Parathyroid adenoma (tissue), 2 donors: Measurements from ENCODE around the gene HSD11B1.
A peak's percentile ranks its signal among the peaks of the same experiment; 100 is the strongest.

Experiments
- H2AFZ ChIP-seq: fragments of 300-600 bp; sonication (generic); one replicate; pipeline ENCODE4 v1.7.0; 2017; ENCODE audit warnings: antibody characterized with exemption, mild to moderate bottlenecking
- H3K27ac ChIP-seq: fragments of 300-600 bp; sonication (generic); one replicate; pipeline ENCODE4 v1.7.0; 2017
- H3K27me3 ChIP-seq: fragments of 300-600 bp; sonication (generic); one replicate; pipeline ENCODE4 v1.7.0; 2017; ENCODE audit warnings: low read length; ENCODE audit not compliant: control insufficient read depth, insufficient read depth
- H3K36me3 ChIP-seq: fragments of 300-600 bp; sonication (generic); one replicate; pipeline ENCODE4 v1.7.0; 2017; ENCODE audit warnings: low read length; ENCODE audit not compliant: control insufficient read depth, insufficient read depth
- H3K4me1 ChIP-seq: fragments of 300-600 bp; sonication (generic); one replicate; pipeline ENCODE4 v1.7.0; 2017; ENCODE audit warnings: control low read depth
- H3K4me2 ChIP-seq: fragments of 300-600 bp; sonication (generic); one replicate; pipeline ENCODE4 v1.7.0; 2017; ENCODE audit warnings: low read length
- H3K4me3 ChIP-seq: fragments of 300-600 bp; sonication (generic); one replicate; pipeline ENCODE4 v1.7.0; 2017; ENCODE audit warnings: low read depth, low read length
- H3K79me2 ChIP-seq: fragments of 300-600 bp; sonication (generic); one replicate; pipeline ENCODE4 v1.7.0; 2017; ENCODE audit warnings: control low read depth
- H3K9ac ChIP-seq: fragments of 300-600 bp; sonication (generic); one replicate; pipeline ENCODE4 v1.7.0; 2017; ENCODE audit warnings: mild to moderate bottlenecking
- H3K9me3 ChIP-seq: fragments of 300-600 bp; sonication (generic); one replicate; pipeline ENCODE4 v1.7.0; 2017; ENCODE audit warnings: low read length; ENCODE audit not compliant: control insufficient read depth
- TF ChIP-seq, protein P1 (sequence below): fragments of 300-600 bp; sonication (generic); IDR thresholded peaks from one replicate; pipeline ENCODE4 v1.7.0; 2017; ENCODE audit warnings: antibody characterized with exemption, mild to moderate bottlenecking
- donor health status: primary hyperparathyroidism.

HSD11B1 gene

GRCh38 chr1:209768354-209768774, 63.7 kb downstream of the HSD11B1 start:
- H3K4me2 ChIP-seq = no peak overlapping the region
- no peaks in the 10 kb centered on the region for H3K27me3 ChIP-seq
- TF ChIP-seq, protein P1, sequence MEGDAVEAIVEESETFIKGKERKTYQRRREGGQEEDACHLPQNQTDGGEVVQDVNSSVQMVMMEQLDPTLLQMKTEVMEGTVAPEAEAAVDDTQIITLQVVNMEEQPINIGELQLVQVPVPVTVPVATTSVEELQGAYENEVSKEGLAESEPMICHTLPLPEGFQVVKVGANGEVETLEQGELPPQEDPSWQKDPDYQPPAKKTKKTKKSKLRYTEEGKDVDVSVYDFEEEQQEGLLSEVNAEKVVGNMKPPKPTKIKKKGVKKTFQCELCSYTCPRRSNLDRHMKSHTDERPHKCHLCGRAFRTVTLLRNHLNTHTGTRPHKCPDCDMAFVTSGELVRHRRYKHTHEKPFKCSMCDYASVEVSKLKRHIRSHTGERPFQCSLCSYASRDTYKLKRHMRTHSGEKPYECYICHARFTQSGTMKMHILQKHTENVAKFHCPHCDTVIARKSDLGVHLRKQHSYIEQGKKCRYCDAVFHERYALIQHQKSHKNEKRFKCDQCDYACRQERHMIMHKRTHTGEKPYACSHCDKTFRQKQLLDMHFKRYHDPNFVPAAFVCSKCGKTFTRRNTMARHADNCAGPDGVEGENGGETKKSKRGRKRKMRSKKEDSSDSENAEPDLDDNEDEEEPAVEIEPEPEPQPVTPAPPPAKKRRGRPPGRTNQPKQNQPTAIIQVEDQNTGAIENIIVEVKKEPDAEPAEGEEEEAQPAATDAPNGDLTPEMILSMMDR = no peak
- H2AFZ ChIP-seq = no peak overlapping the region
- H3K79me2 ChIP-seq = no peaks in the 10 kb centered on the region
- H3K4me3 ChIP-seq = no peak overlapping the region
- H3K9me3 ChIP-seq = no peaks in the 10 kb centered on the region
- H3K27ac ChIP-seq = no peak overlapping the region
- no peak overlapping the region for H3K9ac ChIP-seq
- H3K4me1 ChIP-seq = no peaks in the 10 kb centered on the region
- H3K36me3 ChIP-seq = no peaks in the 10 kb centered on the region

GRCh38 chr1:209769171-209769904, 64.7 kb downstream of the HSD11B1 start:
- H3K36me3 ChIP-seq = no peaks in the 10 kb centered on the region
- no peak overlapping the region for H2AFZ ChIP-seq
- no peaks in the 10 kb centered on the region for H3K79me2 ChIP-seq
- no peak overlapping the region for H3K4me2 ChIP-seq
- no peaks in the 10 kb centered on the region for H3K4me1 ChIP-seq
- no peaks in the 10 kb centered on the region for H3K27me3 ChIP-seq
- H3K9ac ChIP-seq = no peak overlapping the region
- no peak overlapping the region for H3K4me3 ChIP-seq
- H3K9me3 ChIP-seq = no peaks in the 10 kb centered on the region
- TF ChIP-seq, protein P1 = no peak
- peak overlapping the region; percentile 51 for H3K27ac ChIP-seq

DNA sequence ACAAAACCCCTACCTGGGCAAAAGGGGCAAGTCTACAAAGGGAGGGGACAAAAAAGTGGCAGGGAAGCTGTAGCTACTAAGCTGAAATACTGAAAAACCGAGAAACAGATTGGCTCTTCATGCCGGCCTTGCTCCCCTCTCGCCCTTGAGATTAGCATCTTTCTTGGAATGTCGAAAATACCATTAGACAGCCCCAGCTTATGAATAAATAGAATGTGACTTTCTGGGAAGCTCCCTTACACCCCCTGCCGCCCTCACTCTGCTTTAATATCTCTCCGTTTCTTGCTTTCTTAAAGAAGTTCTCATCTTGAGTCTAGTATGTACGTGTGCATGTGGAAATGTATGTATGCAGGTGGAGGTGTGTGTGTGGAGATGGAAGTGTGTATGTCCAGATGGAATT, 65.3 kb downstream of the HSD11B1 start:
- H3K27ac ChIP-seq = peak overlapping the region; percentile 51
- no peak overlapping the region for H2AFZ ChIP-seq
- TF ChIP-seq, protein P1 = no peak
- H3K9ac ChIP-seq = no peak overlapping the region
- no peak overlapping the region for H3K4me2 ChIP-seq
- no peaks in the 10 kb centered on the region for H3K36me3 ChIP-seq
- no peaks in the 10 kb centered on the region for H3K79me2 ChIP-seq
- no peaks in the 10 kb centered on the region for H3K9me3 ChIP-seq
- H3K27me3 ChIP-seq = no peaks in the 10 kb centered on the region
- H3K4me1 ChIP-seq = no peaks in the 10 kb centered on the region
- H3K4me3 ChIP-seq = no peak overlapping the region

DNA sequence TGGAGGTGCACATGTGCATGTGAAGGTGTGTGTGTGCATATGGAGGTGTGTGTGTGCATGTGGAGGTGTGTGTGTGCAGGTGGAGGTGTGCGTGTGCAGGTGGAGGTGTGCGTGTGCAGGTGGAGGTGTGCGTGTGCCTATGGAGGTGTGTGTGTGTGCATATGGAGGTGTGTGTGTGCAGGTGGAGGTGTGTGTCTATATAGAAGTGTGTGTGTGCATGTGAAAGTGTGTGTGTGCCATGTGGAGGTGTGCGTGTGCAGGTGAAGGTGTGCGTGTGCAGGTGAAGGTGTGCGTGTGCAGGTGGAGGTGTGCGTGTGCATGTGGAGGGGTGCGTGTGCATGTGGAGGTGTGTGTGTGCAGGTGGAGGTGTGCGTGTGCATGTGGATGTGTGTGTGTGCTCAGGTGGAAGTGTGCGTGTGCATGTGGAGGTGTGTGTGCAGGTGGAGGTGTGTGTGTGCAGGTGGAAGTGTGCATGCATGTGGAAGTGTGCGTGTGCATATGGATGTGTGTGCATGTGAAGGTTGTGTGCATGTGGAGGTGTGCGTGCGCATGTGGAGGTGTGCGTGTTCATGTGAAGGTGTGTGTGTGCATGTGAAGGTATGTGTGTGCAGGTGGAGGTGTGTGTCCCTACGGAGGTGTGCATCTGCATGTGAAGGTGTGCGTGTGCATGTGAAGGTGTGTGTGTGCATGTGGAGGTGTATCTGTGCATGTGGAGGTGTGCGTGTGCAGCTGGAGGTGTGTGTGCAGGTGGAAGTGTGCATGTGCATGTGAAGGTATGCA, 66.2 kb downstream of the HSD11B1 start:
- H2AFZ ChIP-seq = no peak overlapping the region
- H3K27me3 ChIP-seq = no peaks in the 10 kb centered on the region
- no peaks in the 10 kb centered on the region for H3K36me3 ChIP-seq
- TF ChIP-seq, protein P1 = no peak
- no peaks in the 10 kb centered on the region for H3K4me1 ChIP-seq
- H3K27ac ChIP-seq = no peak overlapping the region
- no peak overlapping the region for H3K4me3 ChIP-seq
- H3K9ac ChIP-seq = no peak overlapping the region
- H3K9me3 ChIP-seq = no peaks in the 10 kb centered on the region
- H3K4me2 ChIP-seq = no peak overlapping the region
- no peaks in the 10 kb centered on the region for H3K79me2 ChIP-seq
